ENCODE data around the gene IFI27L1. TPM values are rescaled to one million over a fixed set of nuclear protein-coding genes. Genes with fewer than 3 reads are reported as not detected.

Gene IFI27L1
- total and polyA plus RNA-seq, 2 of the 13 experiments (the other 11 are each of a cell fraction or from before 2014, with no cell fraction given) = 11.9 to 19.0 TPM

DNA sequence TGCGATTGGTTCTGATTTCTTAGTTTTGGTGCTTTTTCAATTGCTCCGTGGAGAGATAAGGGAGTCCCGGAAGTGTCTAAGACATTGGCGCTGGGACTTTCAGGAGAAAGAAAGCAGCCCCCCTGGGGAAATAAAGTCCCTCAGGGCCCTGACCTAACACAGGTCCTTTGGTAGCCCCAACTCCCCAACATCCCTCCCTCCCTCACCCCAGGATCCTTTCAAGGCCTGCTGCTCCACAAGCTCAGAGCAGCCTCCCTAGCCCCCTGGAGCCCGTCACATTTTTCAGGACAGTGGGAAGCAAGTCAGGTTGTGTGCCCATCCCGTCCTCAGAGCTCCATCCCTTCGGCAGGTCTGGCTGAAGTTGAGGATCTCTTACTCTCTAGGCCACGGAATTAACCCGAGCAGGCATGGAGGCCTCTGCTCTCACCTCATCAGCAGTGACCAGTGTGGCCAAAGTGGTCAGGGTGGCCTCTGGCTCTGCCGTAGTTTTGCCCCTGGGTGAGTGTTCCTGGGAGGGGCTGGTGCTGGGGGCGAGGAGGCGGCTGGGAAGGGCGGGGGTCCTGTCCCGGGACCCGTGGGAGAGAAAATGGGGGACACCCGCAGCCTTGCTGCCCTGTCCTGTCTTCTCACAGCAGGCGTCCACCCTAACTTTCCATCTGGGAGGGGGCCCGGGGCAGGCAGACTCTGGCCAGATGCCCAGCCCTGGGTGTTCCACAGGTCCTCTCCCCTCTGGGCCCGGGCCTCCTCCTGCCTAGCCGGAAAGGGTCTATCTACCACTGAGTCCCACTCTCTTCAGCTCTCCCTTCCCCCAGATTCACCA, 30.4 kb downstream of the IFI27L1 start:
- Histone ChIP-seq H3K4me3 (replicated peaks in 1 of 3; ENCODE audit: insufficient read depth in 1 of 3, low read depth in 2 of 3, low read length in 3 of 3) (no peak overlapping the region), H3K9ac (ENCODE audit: insufficient read depth, low read depth, low read length) (no peak overlapping the region), H3K27me3 (ENCODE audit: control insufficient read depth in 1 of 2, insufficient read depth in 2 of 2, low read length in 2 of 2) (peaks cover 2 to 21% of the 10 kb centered on the region in 2 experiments; a peak in 2 of 5 replicates), H3K36me3 (replicated peaks in 1 of 2; ENCODE audit: control insufficient read depth in 1 of 2, insufficient read depth in 2 of 2, low read length in 2 of 2) (no peaks in the 10 kb centered on the region), H3K4me2 (ENCODE audit: low read depth, low read length) (no peak overlapping the region), H4K20me1 (ENCODE audit: insufficient read depth, low read length) (no peaks in the 10 kb centered on the region), H2AFZ (ENCODE audit: low read length) (no peak overlapping the region), H3K4me1 (ENCODE audit: insufficient read depth, low read length) (peaks cover 53% of the 10 kb centered on the region), H3K9me3 (ENCODE audit: low read length) (no peaks in the 10 kb centered on the region), H3K27ac (ENCODE audit: extremely low read length, insufficient read depth, low read length) (no peak overlapping the region), H3K79me2 (ENCODE audit: insufficient read depth, low read length) (no peaks in the 10 kb centered on the region)
- 47% methylated on average over 16 of the region's 20 CpGs for WGBS (ENCODE audit: low lambda C conversion rate)
- CTCF ChIA-PET (ENCODE audit: low intra/inter-chr PET ratio, low total read pairs) = no interaction called here
- in situ Hi-C loops (cut with HindIII; ENCODE audit: extremely low pct_ligation_motif_present, low pct_unique_long_range_greater_than_20kb) (no loop called here), intact Hi-C loops (cut with micrococcal nuclease; ENCODE audit: unreplicated experiment) (no loop called here)
- DNase-seq (ENCODE audit: low spot score) (no peak), ATAC-seq (no peak; the same call in 2 of the 3 replicates), FAIRE-seq (no peak)
- POLR2A ChIA-PET = interaction anchor here (1.0 kb wide), 1 partner anchor 46 kb away, joined by 3 read pairs; no protein-coding TSS in a partner anchor
- TF ChIP-seq, protein P1, sequence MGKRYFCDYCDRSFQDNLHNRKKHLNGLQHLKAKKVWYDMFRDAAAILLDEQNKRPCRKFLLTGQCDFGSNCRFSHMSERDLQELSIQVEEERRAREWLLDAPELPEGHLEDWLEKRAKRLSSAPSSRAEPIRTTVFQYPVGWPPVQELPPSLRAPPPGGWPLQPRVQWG (CRISPR knock-in tag; IDR thresholded peaks at IDR 0.05; ENCODE audit: borderline replicate concordance, low read depth) = no peak
- TF ChIP-seq GATAD1 (CRISPR knock-in tag; IDR thresholded peaks at IDR 0.05) (no peak), ZNF614 (CRISPR knock-in tag; IDR thresholded peaks at IDR 0.05; ENCODE audit: borderline replicate concordance) (no peak), TOE1 (CRISPR knock-in tag; IDR thresholded peaks at IDR 0.05) (no peak), HNRNPK (IDR thresholded peaks at IDR 0.05; ENCODE audit: low read depth, low read length, poor library complexity, severe bottlenecking) (no peak), MTF2 (CRISPR knock-in tag; IDR thresholded peaks at IDR 0.05; ENCODE audit: borderline replicate concordance) (no peak), ZNF816 (CRISPR knock-in tag; IDR thresholded peaks at IDR 0.05; ENCODE audit: borderline replicate concordance) (no peak), GABPA (IDR thresholded peaks at IDR 0.05; ENCODE audit: low read depth, low read length) (no peak), GABPA (CRISPR knock-in tag; IDR thresholded peaks at IDR 0.05; ENCODE audit: low read depth) (no peak), HDAC1 (CRISPR knock-in tag; IDR thresholded peaks at IDR 0.05) (no peak), ZNF672 (CRISPR knock-in tag; IDR thresholded peaks at IDR 0.05) (no peak), ZNF556 (CRISPR knock-in tag; IDR thresholded peaks at IDR 0.05; ENCODE audit: borderline replicate concordance) (no peak)
- TF ChIP-seq, protein P2, sequence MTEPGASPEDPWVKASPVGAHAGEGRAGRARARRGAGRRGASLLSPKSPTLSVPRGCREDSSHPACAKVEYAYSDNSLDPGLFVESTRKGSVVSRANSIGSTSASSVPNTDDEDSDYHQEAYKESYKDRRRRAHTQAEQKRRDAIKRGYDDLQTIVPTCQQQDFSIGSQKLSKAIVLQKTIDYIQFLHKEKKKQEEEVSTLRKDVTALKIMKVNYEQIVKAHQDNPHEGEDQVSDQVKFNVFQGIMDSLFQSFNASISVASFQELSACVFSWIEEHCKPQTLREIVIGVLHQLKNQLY (CRISPR knock-in tag; IDR thresholded peaks at IDR 0.05) = no peak
- TF ChIP-seq, protein P3, sequence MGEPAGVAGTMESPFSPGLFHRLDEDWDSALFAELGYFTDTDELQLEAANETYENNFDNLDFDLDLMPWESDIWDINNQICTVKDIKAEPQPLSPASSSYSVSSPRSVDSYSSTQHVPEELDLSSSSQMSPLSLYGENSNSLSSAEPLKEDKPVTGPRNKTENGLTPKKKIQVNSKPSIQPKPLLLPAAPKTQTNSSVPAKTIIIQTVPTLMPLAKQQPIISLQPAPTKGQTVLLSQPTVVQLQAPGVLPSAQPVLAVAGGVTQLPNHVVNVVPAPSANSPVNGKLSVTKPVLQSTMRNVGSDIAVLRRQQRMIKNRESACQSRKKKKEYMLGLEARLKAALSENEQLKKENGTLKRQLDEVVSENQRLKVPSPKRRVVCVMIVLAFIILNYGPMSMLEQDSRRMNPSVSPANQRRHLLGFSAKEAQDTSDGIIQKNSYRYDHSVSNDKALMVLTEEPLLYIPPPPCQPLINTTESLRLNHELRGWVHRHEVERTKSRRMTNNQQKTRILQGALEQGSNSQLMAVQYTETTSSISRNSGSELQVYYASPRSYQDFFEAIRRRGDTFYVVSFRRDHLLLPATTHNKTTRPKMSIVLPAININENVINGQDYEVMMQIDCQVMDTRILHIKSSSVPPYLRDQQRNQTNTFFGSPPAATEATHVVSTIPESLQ (CRISPR knock-in tag; conservative IDR thresholded peaks at IDR 0.05) = no peak
- TF ChIP-seq, protein P4, sequence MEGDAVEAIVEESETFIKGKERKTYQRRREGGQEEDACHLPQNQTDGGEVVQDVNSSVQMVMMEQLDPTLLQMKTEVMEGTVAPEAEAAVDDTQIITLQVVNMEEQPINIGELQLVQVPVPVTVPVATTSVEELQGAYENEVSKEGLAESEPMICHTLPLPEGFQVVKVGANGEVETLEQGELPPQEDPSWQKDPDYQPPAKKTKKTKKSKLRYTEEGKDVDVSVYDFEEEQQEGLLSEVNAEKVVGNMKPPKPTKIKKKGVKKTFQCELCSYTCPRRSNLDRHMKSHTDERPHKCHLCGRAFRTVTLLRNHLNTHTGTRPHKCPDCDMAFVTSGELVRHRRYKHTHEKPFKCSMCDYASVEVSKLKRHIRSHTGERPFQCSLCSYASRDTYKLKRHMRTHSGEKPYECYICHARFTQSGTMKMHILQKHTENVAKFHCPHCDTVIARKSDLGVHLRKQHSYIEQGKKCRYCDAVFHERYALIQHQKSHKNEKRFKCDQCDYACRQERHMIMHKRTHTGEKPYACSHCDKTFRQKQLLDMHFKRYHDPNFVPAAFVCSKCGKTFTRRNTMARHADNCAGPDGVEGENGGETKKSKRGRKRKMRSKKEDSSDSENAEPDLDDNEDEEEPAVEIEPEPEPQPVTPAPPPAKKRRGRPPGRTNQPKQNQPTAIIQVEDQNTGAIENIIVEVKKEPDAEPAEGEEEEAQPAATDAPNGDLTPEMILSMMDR (CRISPR knock-in tag; IDR thresholded peaks at IDR 0.05) = no peak
- BruUV-seq (replicated peaks) = no TSS peak
